OCI-LY7 (cell line): ENCODE measurements around the gene DOCK1. TPM values are rescaled to one million over a fixed set of nuclear protein-coding genes. Genes with fewer than 3 reads are reported as not detected.
A peak's percentile ranks its signal among the peaks of the same experiment; 100 is the strongest.

ENCODE experiments used
- BruUV-seq: library from RNA; stranded (reverse); fragments of 400-500 nt; replicated peaks from 2 replicates; lab custom pipeline; 2021; lab: Mats Ljungman, UMichigan
- CTCF ChIA-PET: fragments of 300-600 bp; sonication (Branson Sonifier 250); formaldehyde crosslinking; loops from one replicate; lab custom pipeline; 2022; ENCODE audit warnings: antibody characterized with exemption; ENCODE audit not compliant: unreplicated experiment; lab: Charles Lee
- POLR2A ChIA-PET: fragments of 300-600 bp; sonication (Branson Sonifier 250); formaldehyde crosslinking; loops from one replicate; lab custom pipeline; 2022; ENCODE audit warnings: antibody characterized with exemption; lab: Charles Lee
- DNase-seq: peaks from one replicate; pipeline ENCODE4 v3.0.0-alpha.2; 2015; ENCODE audit warnings: low spot score
- H2AFZ ChIP-seq: fragments of 200-600 bp; sonication (generic), shearing (Covaris generic); 2 replicates; pipeline ENCODE4 v1.6.1; 2014; ENCODE audit warnings: mild to moderate bottlenecking, antibody characterized with exemption, low read length, moderate library complexity
- H3K27ac ChIP-seq: fragments of 200-600 bp; sonication (generic); 2 replicates; pipeline ENCODE4 v1.5.1; 2014; ENCODE audit warnings: mixed run types, low read depth, mild to moderate bottlenecking, moderate library complexity, low read length, inconsistent platforms; ENCODE audit not compliant: poor library complexity, severe bottlenecking
- H3K36me3 ChIP-seq: fragments of 200-600 bp; sonication (generic); 2 replicates; pipeline ENCODE4 v1.6.1; 2014; ENCODE audit warnings: mild to moderate bottlenecking, antibody characterized with exemption, low read length, moderate library complexity, mixed read lengths; ENCODE audit not compliant: insufficient read depth
- H3K4me1 ChIP-seq: fragments of 200-600 bp; sonication (generic); 2 replicates; pipeline ENCODE4 v1.5.1; 2014; ENCODE audit warnings: mild to moderate bottlenecking, low read length; ENCODE audit not compliant: insufficient read depth, poor library complexity, severe bottlenecking
- H3K4me2 ChIP-seq: fragments of 200-600 bp; sonication (generic); 2 replicates; pipeline ENCODE4 v1.6.1; 2014; ENCODE audit warnings: mild to moderate bottlenecking, low read length
- H3K4me3 ChIP-seq: fragments of 200-600 bp; sonication (generic); 2 replicates; pipeline ENCODE4 v1.5.1; 2014; ENCODE audit warnings: mild to moderate bottlenecking, low read depth, low read length; ENCODE audit not compliant: poor library complexity, severe bottlenecking
- H3K79me2 ChIP-seq: fragments of 200-600 bp; sonication (generic); 2 replicates; pipeline ENCODE4 v1.6.1; 2016; ENCODE audit warnings: low read depth, mild to moderate bottlenecking, low read length, moderate library complexity, mixed read lengths; ENCODE audit not compliant: insufficient read depth
- H3K9me2 ChIP-seq: fragments of 200-600 bp; sonication (generic); 2 replicates; pipeline ENCODE4 v1.6.1; 2016; ENCODE audit warnings: mild to moderate bottlenecking, low read length, mixed read lengths; ENCODE audit not compliant: insufficient read depth
- H3K9me3 ChIP-seq: fragments of 200-600 bp; sonication (generic); 2 replicates; pipeline ENCODE4 v1.6.1; 2014; ENCODE audit warnings: mild to moderate bottlenecking, mixed run types, low read length, mixed read lengths
- H4K20me1 ChIP-seq: fragments of 200-600 bp; sonication (generic); 2 replicates; pipeline ENCODE4 v1.6.1; 2014; ENCODE audit warnings: mild to moderate bottlenecking, antibody characterized with exemption, low read length, moderate library complexity, mixed read lengths; ENCODE audit not compliant: insufficient read depth
- EZH2phosphoT487 ChIP-seq: fragments of 200-600 bp; sonication (generic); IDR thresholded peaks from 2 replicates; pipeline ENCODE4 v1.6.1; 2018; ENCODE audit warnings: low read depth, borderline replicate concordance, mild to moderate bottlenecking, mixed run types, antibody characterized with exemption, low read length, moderate library complexity, mixed read lengths
- intact Hi-C: fragments of 100-400 bp; cut with micrococcal nuclease; formaldehyde crosslinking; loops from one replicate; pipeline ENCODE4 v1.10.0; 2022; ENCODE audit not compliant: unreplicated experiment
- total RNA-seq, 2 experiments: library from RNA; depleted of rRNA in 1 of 2; stranded (reverse); fragments of >200 nt in 1 of 2; shearing (Covaris generic) in 1 of 2; gene quantifications; 2 replicates each; pipeline ENCODE4 v1.2.3, GENCODE V29; 2014 to 2022
- TF ChIP-seq, protein P1 (sequence below): fragments of 200-600 bp; sonication (generic); conservative IDR thresholded peaks from 2 replicates; pipeline ENCODE4 v1.5.1; 2014; ENCODE audit warnings: mild to moderate bottlenecking, antibody characterized with exemption, low read length, moderate library complexity, mixed read lengths

The DOCK1 gene
- total RNA-seq, 2 experiments from 2014 or later: not detected

DNA sequence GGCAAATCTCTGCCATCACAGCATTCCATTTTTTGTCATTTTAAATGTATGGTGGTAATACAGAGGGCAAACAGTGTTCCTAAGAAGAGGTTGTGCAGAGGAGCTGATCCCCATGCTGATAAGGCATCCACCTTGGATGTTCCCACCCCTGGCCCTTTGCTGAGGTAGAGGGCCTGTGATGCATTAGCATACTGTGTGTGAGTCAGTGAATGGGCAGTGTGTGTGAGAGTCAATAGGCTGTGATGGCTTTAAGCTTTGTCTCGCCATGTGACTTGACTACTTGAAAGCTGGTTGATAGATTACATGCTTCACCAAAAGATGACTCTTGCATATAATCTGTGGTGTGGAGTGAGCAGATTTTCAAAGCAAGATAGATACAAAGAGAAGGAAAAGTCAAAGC, 209.9 kb downstream of the DOCK1 start:
- ChIA-PET POLR2A (no interaction called here), CTCF (no interaction called here)
- TF ChIP-seq, protein P1, sequence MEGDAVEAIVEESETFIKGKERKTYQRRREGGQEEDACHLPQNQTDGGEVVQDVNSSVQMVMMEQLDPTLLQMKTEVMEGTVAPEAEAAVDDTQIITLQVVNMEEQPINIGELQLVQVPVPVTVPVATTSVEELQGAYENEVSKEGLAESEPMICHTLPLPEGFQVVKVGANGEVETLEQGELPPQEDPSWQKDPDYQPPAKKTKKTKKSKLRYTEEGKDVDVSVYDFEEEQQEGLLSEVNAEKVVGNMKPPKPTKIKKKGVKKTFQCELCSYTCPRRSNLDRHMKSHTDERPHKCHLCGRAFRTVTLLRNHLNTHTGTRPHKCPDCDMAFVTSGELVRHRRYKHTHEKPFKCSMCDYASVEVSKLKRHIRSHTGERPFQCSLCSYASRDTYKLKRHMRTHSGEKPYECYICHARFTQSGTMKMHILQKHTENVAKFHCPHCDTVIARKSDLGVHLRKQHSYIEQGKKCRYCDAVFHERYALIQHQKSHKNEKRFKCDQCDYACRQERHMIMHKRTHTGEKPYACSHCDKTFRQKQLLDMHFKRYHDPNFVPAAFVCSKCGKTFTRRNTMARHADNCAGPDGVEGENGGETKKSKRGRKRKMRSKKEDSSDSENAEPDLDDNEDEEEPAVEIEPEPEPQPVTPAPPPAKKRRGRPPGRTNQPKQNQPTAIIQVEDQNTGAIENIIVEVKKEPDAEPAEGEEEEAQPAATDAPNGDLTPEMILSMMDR: no peak
- TF ChIP-seq EZH2phosphoT487: no peak
- Histone ChIP-seq H3K9me3 (no peaks in the 10 kb centered on the region), H4K20me1 (no peaks in the 10 kb centered on the region), H3K4me2 (no peak overlapping the region), H3K27ac (no peak overlapping the region), H2AFZ (no peak overlapping the region), H3K9me2 (no peaks in the 10 kb centered on the region), H3K4me3 (no peak overlapping the region), H3K36me3 (no peaks in the 10 kb centered on the region), H3K4me1 (no peaks in the 10 kb centered on the region), H3K79me2 (no peaks in the 10 kb centered on the region)
- intact Hi-C loops: no loop called here
- DNase-seq: no peak
- no TSS peak for BruUV-seq

GRCh38 chr10:127117125-127117524, 211.9 kb downstream of the DOCK1 start:
- BruUV-seq: no TSS peak
- intact Hi-C loops: no loop called here

GRCh38 chr10:127118034-127118433, 212.8 kb downstream of the DOCK1 start:
- intact Hi-C loops: no loop called here
- no peak overlapping the region for H2AFZ ChIP-seq
- DNase-seq: no peak
- CTCF ChIA-PET: no interaction called here
- H3K79me2 ChIP-seq: no peaks in the 10 kb centered on the region
- POLR2A ChIA-PET: no interaction called here
- H3K4me3 ChIP-seq: no peak overlapping the region
- TF ChIP-seq EZH2phosphoT487: no peak
- TF ChIP-seq, protein P1: no peak
- no peaks in the 10 kb centered on the region for H3K9me3 ChIP-seq
- H4K20me1 ChIP-seq: no peaks in the 10 kb centered on the region
- H3K36me3 ChIP-seq: no peaks in the 10 kb centered on the region
- no peaks in the 10 kb centered on the region for H3K9me2 ChIP-seq
- H3K4me1 ChIP-seq: no peaks in the 10 kb centered on the region
- H3K27ac ChIP-seq: no peak overlapping the region
- BruUV-seq: no TSS peak
- no peak overlapping the region for H3K4me2 ChIP-seq

More at GRCh38 chr10:127117125-127117524, 211.9 kb downstream of the DOCK1 start:
- Histone ChIP-seq H3K4me3 (no peak overlapping the region), H3K9me2 (no peaks in the 10 kb centered on the region), H3K9me3 (no peaks in the 10 kb centered on the region), H3K36me3 (no peaks in the 10 kb centered on the region), H4K20me1 (no peaks in the 10 kb centered on the region), H3K27ac (no peak overlapping the region), H3K4me1 (no peaks in the 10 kb centered on the region), H3K4me2 (no peak overlapping the region), H2AFZ (no peak overlapping the region), H3K79me2 (no peaks in the 10 kb centered on the region)
- DNase-seq: peak; percentile 12
- POLR2A ChIA-PET: no interaction called here
- CTCF ChIA-PET: no interaction called here
- TF ChIP-seq EZH2phosphoT487: no peak
- TF ChIP-seq, protein P1: no peak
